HG03139 (cell line): ENCODE data around the gene C9orf78.
"Not testable (repeated sequence)": the region's sequence is repeated elsewhere in the genome, so short reads cannot be mapped to it uniquely, and the experiment has no call there.

Source experiments
- ATAC-seq: cut with Tn5 transposase; IDR thresholded peaks from one replicate; pipeline ENCODE4 v1.9.1; 2021; ENCODE audit not compliant: unreplicated experiment

C9orf78 gene

GRCh38 chr9:129813661-129814060, 21.4 kb downstream of the C9orf78 start:
- ATAC-seq, result no peak

DNA sequence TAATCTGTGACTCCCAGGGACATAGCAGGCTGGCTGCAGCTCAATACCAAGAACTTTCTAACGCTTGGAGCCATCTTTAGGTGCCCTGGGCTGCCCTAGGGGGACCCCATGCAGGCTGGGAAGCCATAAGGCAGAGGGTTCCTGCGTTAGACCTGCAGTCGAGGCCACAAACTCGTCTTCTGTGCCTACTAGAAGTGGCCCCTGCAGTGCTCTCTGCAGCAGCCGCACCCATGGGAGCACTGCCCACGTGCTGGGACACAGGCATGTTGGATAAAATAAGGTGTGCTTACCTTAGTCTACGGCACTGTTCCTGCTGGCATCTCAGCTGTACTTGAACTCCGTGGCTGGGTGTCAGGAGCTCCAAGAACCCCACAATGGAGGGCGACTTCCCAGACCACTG, 22.7 kb downstream of the C9orf78 start:
- ATAC-seq, result no peak

DNA sequence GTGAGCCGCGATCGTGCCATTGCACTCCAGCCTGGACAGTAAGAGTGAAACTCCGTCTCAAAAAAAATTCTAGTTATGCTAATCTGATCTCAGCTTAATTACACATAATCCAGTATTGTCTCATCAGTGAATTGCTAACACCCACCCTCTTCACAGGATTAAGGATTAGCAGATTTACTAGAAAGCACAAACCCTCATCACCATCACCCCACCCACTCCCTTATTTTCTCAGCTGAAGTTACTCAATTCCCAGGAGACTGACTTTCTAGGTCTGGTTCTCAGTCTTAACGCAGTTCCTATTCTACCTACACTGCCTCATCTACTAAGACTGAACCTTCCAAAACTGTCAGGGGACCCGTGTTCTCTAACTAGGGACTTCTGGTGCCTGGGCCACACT, 23.1 kb downstream of the C9orf78 start:
- ATAC-seq, result no peak

- no peak for ATAC-seq
Observed at GRCh38 chr9:129810788-129811187, 24.3 kb downstream of the C9orf78 start.

DNA sequence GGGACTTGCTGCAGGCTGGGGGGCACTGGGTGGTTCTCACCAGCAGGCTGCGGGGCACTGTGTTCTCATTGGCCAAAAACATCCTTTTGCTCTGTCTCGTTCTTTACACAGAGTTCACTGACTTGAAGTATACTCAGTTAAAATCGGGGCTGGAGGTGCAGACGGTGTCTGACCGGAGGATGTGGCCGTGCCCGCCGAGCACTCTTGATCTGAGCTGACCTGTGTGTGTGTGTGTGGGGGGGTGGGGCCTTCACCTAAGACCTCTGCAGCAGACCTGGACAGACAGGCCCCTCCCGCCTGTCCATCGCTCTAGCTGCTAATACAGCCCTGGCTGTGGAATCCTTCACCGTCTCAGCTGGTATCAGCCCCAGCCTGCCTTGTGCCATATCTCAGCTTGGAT, 25.0 kb downstream of the C9orf78 start:
- ATAC-seq, result no peak

DNA sequence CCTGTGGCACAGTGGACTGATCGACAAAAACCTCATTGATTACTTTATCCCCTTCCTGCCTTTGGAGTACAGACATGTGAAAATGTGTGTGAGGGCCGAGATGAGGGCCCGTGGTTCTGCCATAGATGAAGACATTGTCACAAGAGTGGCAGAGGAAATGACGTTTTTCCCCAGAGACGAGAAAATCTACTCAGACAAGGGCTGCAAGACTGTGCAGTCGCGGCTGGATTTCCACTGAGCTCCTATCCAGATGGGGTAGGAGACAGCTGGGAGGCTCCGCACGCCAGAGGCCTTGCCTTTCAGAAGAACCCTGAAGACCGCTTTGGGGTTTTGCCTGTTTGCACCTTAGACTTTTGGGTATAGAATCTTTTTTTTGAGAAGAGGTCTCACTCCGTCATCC, 25.7 kb downstream of the C9orf78 start:
- no peak for ATAC-seq

DNA sequence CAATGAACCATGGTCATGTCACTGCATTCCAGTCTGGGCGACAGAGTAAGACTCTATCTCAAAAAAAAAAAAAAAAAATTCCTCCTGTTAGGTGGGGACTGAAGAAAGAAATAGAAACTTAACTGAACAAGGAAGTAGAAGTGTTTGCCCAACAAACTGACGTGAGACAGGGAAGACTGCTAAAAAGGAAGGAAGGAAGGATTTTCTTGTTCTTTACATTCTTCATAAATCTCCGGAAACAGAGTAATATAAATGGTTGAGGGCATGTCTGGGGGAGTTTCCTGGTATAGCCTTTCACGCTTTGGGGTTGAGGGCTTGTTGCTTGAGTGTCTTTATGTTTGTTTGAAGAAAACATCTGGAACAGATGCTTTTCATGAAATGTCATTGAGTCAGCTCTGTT, 29.0 kb downstream of the C9orf78 start:
- ATAC-seq, result no peak

DNA sequence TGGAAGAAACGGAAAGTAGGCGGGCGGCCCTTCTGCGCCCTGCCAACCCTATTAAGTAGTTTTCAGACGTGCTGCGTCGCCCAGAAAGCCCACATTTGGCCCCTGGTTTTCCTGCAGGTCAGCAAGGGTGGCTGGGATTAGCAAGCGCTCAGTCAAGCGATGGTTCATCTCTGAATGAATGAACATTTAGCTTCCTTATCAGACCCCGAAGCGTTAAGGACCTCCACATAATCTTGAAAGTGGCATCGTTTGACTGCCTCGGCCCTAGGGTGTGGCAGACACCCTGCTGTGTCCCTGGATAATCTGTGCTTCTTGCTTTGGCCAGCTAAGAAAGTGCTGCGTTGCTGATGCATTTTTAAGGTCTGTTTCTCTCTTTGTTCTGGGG, 31.4 kb downstream of the C9orf78 start:
- no peak for ATAC-seq

DNA sequence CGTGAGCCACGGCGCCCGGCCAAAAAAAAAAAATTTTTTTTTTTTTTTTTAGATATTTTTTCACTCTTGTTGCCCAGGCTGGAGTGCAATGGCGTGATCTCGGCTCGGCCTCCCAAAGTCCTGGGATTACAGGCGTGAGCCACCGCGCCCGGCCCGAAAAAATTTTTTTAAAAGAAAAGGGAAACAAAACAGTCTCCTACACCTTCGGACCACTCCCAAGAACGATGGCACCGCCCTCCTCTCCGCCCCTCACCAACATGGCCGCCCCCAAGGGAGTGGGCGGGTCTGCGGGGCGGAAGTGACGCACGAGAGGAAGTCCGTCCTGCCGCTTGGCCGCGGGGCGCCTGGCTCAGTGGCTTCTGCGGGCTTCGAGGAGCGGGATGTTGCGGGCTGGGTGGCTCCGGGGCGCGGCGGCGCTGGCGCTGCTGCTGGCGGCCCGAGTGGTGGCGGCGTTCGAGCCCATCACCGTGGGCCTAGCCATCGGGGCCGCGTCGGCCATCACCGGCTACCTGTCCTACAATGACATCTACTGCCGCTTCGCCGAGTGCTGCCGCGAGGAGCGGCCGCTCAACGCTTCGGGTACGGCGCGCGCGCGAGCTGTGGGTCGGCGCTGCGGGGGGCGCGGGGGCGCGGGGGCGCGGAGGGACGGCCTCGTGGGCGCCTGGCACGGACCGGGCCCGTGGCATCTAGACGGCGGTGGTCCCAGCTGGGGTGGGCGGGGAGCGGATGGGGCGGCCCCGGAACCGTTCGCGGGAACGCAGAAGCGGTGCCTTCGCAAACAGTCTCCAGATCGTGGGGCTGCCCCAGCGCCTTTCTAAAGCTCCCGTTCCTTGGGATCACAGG, 32.0 kb downstream of the C9orf78 start, which contains the start of gene TOR1B:
Gene TOR1B, plus strand, starts transcription at position 352 of the 843 bp plus-strand sequence. Its CDS starts 29 bp downstream, at position 381.
- ATAC-seq, result peak; percentile 87

GRCh38 chr9:129801504-129801903, 33.6 kb downstream of the C9orf78 start:
- no peak for ATAC-seq

DNA sequence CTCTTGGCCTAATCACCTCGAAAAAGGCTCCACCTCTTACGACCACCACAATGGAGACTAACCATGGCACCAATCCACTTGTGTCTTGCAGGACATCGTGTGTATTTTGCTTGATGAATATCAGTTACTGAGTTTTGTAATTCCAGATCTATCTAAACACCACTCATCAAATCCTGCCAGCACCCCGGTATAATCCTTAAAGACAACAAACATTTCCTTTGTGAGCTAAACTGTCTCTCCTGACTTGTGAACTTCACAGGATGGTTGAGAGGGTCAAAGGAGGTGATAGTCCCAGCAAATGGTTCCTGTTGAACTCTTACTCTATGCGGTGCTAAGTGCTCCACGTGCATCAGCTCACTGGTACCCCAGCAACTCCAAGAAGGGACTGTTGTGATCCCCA, 36.1 kb downstream of the C9orf78 start:
- no peak for ATAC-seq

GRCh38 chr9:129796029-129796428, 39.0 kb downstream of the C9orf78 start:
- not testable (repeated sequence) for ATAC-seq

DNA sequence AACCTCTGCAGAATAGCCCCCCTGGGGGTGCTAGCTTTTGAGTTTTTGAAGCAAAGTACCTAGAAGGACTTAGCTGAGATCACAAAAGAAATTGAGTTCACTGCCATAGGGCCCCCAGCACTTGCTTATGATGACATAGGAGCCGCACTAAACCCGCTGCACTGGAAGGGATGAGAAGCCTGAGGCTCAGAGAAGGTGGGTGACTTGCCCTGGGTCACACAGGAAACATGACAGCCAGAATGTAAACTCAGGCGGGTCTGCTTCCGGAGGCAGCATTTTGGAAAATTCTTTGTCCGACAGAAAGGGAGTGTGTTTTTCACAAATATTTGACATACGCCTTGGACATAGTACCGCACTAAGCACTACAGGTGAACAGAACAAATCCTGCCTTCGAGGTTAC, 40.5 kb downstream of the C9orf78 start:
- ATAC-seq, result no peak

GRCh38 chr9:129786481-129786880, 48.6 kb downstream of the C9orf78 start:
- ATAC-seq, result no peak

DNA sequence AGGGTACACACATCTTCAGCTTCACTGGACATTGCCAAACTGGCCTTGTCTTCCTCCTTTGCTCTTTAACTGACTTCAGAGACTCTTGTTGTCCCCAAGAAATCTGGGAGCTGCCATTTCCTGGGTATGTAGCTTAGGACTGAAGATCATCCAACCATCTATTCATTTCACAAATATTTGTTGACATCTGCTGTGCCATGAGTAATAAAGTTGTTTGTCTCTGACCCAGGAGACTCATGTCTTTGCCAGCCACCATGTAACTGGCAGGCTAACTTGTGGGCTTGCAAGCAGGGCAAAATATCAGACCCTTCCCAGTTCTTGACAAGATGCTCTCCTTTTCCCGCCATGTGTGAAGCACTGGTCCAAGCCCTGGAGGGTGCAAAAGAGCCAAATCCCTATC, 49.2 kb downstream of the C9orf78 start:
- no peak for ATAC-seq

- ATAC-seq, result not testable (repeated sequence)
Observed at GRCh38 chr9:129784970-129785369, 50.1 kb downstream of the C9orf78 start.

DNA sequence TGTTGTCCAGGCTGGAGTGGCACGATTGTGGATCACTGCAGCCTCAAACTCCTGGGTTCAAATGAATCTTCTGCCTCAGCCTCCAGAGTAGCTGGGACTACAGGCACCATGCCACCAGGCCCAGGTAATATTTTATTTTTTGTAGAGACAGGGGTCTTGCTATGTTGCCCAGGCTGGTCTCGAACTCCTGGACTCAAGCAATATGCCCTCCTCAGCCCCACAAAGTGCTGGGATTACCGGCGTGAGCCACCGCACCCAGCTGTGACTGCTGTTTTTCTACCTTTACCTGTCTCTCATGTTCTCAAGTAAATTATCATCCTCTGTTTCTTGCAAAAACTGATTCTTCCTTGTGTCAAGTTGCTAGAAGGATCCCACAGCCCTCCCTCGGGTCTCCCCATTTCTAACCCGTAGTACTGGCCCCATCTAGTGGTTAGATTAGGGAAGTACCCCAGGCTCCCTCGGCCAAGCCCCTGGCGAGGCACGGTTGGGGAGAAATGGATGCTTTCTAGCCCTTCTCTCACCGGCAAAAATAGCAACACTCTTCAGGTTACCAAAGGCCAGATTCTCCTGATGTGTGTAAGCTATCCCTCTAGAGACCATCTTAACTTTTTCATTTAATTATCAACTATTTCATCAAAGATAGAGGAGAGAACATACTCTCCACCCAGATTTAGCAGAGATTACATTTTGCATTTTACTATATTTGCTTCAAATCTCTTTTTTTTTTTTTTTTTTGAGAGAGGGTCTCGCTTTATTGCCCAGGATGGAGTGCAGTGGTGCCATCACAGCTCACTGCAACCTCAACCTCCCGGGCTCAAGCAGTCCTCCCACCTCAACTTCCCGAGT, 51.3 kb downstream of the C9orf78 start:
- ATAC-seq, result no peak

DNA sequence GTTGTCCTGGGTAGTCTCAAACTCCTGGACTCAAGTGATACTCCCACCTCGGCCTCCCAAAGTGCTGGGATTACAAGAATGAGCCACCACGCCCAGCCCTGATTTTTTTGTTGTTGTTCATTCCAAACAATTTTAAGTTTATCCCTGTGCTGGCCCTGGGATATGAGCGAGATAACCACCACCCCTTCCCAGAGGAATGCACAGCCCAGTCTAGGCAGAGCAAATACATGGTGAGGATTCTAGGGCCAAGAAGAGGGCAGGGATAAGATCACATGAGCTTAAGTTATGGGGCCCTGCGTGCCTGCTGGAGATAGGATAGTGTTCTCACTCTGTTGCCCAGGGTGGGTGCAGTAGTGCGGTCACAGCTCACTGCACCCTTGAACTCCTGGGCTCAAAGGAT, 53.1 kb downstream of the C9orf78 start:
- ATAC-seq, result no peak

DNA sequence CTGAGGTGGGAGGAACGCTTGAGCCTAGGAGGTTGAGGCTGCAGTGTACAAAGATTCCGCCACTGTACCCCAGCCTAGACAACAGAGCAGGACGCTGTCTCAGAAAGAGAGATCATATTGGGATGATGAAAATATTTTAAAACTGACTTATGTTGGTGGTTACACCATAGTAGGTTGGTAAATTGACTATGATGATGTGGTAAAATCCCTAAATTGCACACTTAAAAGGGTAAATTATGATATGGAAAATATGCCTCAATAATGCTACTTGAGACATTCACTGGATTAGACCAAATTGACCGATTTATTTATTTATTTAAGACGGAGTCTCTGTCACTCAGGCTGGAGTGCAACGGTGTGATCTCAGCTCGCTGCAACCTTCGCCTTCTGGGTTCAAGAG, 53.9 kb downstream of the C9orf78 start:
- ATAC-seq, result no peak

DNA sequence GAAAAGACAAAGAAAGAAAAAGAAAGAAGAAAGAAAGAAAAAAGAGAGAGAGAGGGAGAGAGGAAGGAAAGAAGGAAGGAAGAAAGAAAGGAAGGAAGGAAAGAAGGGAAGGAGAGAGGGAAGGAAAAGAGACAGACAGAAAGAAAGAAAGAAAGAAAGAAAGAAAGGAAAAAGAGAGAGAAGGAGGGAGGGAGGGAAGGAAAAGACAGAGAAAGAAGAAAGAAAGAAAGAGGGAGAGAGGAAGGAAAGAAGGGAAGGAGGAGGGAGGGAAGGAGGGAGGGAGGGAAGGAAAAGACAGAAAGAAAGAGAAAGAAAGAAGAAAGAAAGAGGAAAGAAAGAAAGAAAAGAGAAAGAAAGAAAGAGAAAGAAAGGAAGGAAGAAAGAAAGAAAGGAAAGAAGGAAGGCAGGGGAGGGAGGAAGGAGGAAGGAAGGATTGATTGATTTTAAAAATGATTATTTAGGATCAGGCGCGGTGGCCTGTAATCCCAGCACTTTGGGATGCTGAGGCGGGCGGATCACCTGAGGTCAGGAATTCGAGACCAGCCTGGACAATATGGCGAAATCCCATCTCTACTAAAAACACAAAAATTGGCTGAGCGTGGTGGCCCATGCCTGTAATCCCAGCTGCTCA, 55.4 kb downstream of the C9orf78 start:
- no peak for ATAC-seq

- ATAC-seq, result no peak
Observed at GRCh38 chr9:129778469-129778868, 56.6 kb downstream of the C9orf78 start.

DNA sequence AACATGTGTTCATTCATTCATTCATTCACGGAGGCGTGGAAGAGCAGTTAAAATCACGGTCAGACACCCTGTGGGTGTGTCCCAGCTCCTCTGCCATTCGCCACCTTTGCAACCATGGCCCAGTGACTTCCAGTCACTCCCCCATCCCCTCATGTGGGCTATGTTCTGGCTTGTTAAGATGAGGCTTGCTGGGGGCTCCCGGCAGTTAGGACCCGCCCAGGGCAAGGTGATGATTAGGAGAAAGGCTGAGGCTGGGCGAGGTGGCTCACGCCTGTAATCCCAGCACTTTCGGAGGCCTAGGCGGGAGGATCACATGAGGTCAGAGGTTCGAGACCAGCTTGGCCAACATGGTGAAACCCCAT, 57.3 kb downstream of the C9orf78 start:
- no peak for ATAC-seq
